ENCODE data around the gene PSMA2. TPM values are rescaled to one million over a fixed set of nuclear protein-coding genes. Genes with fewer than 3 reads are reported as not detected.

The PSMA2 gene
- 10 to 100 TPM in 3 of 4 donors, 1 to 10 TPM in 1; 5.8 to 61.2 (median 28.6) TPM for total RNA-seq

GRCh38 chr7:42931834-42932651 is at the start of gene PSMA2, which contains the start of gene MRPL32:
PSMA2 (minus strand) TSS chr7:42932174; CDS start chr7:42932158, 16 bp downstream.
MRPL32 (plus strand) TSS chr7:42932376; CDS start chr7:42932387, 11 bp downstream.
- peaks cover 0 to 17% (median 8%) of the 10 kb centered on the region in 4 donors for H3K36me3 ChIP-seq
- H3K4me1 ChIP-seq: peaks cover 21 to 55% (median 31%) of the 10 kb centered on the region in 4 donors
- H3K4me3 ChIP-seq: peak within 1 kb of the TSS; percentile 72 to 91 (median 88)
- WGBS, 2 donors (ENCODE audit: low coverage in 1 of 2): 0% methylated on average over 56 of the region's 56 CpGs; no CpG with 5 or more reads in 1 of the 2 donors
- TF ChIP-seq POLR2A (IDR thresholded peaks at IDR 0.05) (peak; percentile 66), EP300 (IDR thresholded peaks at IDR 0.05; ENCODE audit: low read depth) (no peak), CTCF (IDR thresholded peaks at IDR 0.05) (no peak), POLR2AphosphoS5 (IDR thresholded peaks at IDR 0.05) (peak; percentile 63 to 82 (median 79))
- peak within 1 kb of the TSS; percentile 83 to 91 (median 90) for H3K27ac ChIP-seq
- peak; percentile 95 for DNase-seq
- in situ Hi-C loops (cut with MboI; ENCODE audit: low pct_ligation_motif_present in 1 of 4, low pct_unique_long_range_greater_than_20kb in 1 of 4, low sequenced_read_pairs in 3 of 4) (loop anchor here (10.0 to 25.0 kb wide), 5 partner anchors 323 to 930 kb away; partner anchors contain the start of gene MRPS24 (in 1 of the 4)), intact Hi-C loops (cut with DNase I; ENCODE audit: low total_unique reads) (no loop called here)
- no peaks in the 10 kb centered on the region for H3K27me3 ChIP-seq
- no peaks in the 10 kb centered on the region for H3K9me3 ChIP-seq

GRCh38 chr7:42981601-42982000 is 49.6 kb upstream of the PSMA2 start:
- no peak overlapping the region for H3K27ac ChIP-seq
- 90 to 100% methylated on average over 1 of the region's 1 CpG for WGBS, 2 donors (ENCODE audit: low coverage in 1 of 2)
- H3K4me3 ChIP-seq: no peak overlapping the region
- in situ Hi-C loops (cut with MboI; ENCODE audit: low pct_ligation_motif_present in 1 of 4, low pct_unique_long_range_greater_than_20kb in 1 of 4, low sequenced_read_pairs in 3 of 4): no loop called here
- DNase-seq: no peak
- no peaks in the 10 kb centered on the region for H3K4me1 ChIP-seq
- H3K36me3 ChIP-seq: no peaks in the 10 kb centered on the region
- TF ChIP-seq EP300 (IDR thresholded peaks at IDR 0.05; ENCODE audit: low read depth): no peak
- H3K9me3 ChIP-seq: no peaks in the 10 kb centered on the region
- no peaks in the 10 kb centered on the region for H3K27me3 ChIP-seq
- intact Hi-C loops (cut with DNase I; ENCODE audit: low total_unique reads): no loop called here

- in situ Hi-C loops (cut with MboI; ENCODE audit: low pct_ligation_motif_present in 1 of 4, low pct_unique_long_range_greater_than_20kb in 1 of 4, low sequenced_read_pairs in 3 of 4): no loop called here
- Histone ChIP-seq H3K27ac (no peak overlapping the region), H3K4me3 (no peak overlapping the region), H3K4me1 (no peaks in the 10 kb centered on the region), H3K36me3 (no peaks in the 10 kb centered on the region), H3K9me3 (no peaks in the 10 kb centered on the region), H3K27me3 (no peaks in the 10 kb centered on the region)
- 64 to 79% methylated on average over 3 of the region's 3 CpGs for WGBS, 2 donors (ENCODE audit: low coverage in 1 of 2)
- TF ChIP-seq CTCF (IDR thresholded peaks at IDR 0.05) (no peak), EP300 (IDR thresholded peaks at IDR 0.05; ENCODE audit: low read depth) (no peak), POLR2AphosphoS5 (IDR thresholded peaks at IDR 0.05) (no peak), POLR2A (IDR thresholded peaks at IDR 0.05) (no peak)
- no peak for DNase-seq
- intact Hi-C loops (cut with DNase I; ENCODE audit: low total_unique reads): no loop called here
Measured at GRCh38 chr7:42980514-42980913, 48.5 kb upstream of the PSMA2 start.

GRCh38 chr7:42980084-42980483 is 48.1 kb upstream of the PSMA2 start:
- no peaks in the 10 kb centered on the region for H3K27me3 ChIP-seq
- no peaks in the 10 kb centered on the region for H3K4me1 ChIP-seq
- 45 to 100% methylated on average over 2 of the region's 2 CpGs for WGBS, 2 donors (ENCODE audit: low coverage in 1 of 2)
- H3K27ac ChIP-seq: no peak overlapping the region
- H3K9me3 ChIP-seq: no peaks in the 10 kb centered on the region
- H3K36me3 ChIP-seq: no peaks in the 10 kb centered on the region
- H3K4me3 ChIP-seq: no peak overlapping the region
- intact Hi-C loops (cut with DNase I; ENCODE audit: low total_unique reads): no loop called here
- TF ChIP-seq EP300 (IDR thresholded peaks at IDR 0.05; ENCODE audit: low read depth) (no peak), POLR2AphosphoS5 (IDR thresholded peaks at IDR 0.05) (no peak), CTCF (IDR thresholded peaks at IDR 0.05) (no peak), POLR2A (IDR thresholded peaks at IDR 0.05) (no peak)
- DNase-seq: no peak
- in situ Hi-C loops (cut with MboI; ENCODE audit: low pct_ligation_motif_present in 1 of 4, low pct_unique_long_range_greater_than_20kb in 1 of 4, low sequenced_read_pairs in 3 of 4): no loop called here
